Gastrocnemius medialis (tissue), 4 donors: Measurements from ENCODE around the gene HOXA3.

Experiments
- POLR2A ChIP-seq, 2 donors: fragments of 450-650 bp; IDR thresholded peaks; one replicate each; pipeline ENCODE4 v1.6.1; 2017; ENCODE audit warnings: antibody characterized with exemption in 2 of 2, mild to moderate bottlenecking in 2 of 2, moderate library complexity in 2 of 2
- TF ChIP-seq, protein P1 (sequence below), 5 experiments: fragments of 450-650 bp in 3 of 5; fragments of 200-600 bp in 2 of 5; sonication (generic) in 2 of 5; IDR thresholded peaks in 4 of 5; conservative IDR thresholded peaks in 1 of 5; 1 replicate in 4 of 5; 2 replicates in 1 of 5; pipeline ENCODE4 v1.5.1; 2016 to 2019; ENCODE audit warnings: antibody characterized with exemption in 5 of 5, mild to moderate bottlenecking in 3 of 5, moderate library complexity in 3 of 5

- TF ChIP-seq POLR2A (IDR thresholded peaks at IDR 0.05): no peak
- TF ChIP-seq, protein P1, sequence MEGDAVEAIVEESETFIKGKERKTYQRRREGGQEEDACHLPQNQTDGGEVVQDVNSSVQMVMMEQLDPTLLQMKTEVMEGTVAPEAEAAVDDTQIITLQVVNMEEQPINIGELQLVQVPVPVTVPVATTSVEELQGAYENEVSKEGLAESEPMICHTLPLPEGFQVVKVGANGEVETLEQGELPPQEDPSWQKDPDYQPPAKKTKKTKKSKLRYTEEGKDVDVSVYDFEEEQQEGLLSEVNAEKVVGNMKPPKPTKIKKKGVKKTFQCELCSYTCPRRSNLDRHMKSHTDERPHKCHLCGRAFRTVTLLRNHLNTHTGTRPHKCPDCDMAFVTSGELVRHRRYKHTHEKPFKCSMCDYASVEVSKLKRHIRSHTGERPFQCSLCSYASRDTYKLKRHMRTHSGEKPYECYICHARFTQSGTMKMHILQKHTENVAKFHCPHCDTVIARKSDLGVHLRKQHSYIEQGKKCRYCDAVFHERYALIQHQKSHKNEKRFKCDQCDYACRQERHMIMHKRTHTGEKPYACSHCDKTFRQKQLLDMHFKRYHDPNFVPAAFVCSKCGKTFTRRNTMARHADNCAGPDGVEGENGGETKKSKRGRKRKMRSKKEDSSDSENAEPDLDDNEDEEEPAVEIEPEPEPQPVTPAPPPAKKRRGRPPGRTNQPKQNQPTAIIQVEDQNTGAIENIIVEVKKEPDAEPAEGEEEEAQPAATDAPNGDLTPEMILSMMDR (IDR thresholded peaks at IDR 0.05 in 4 of 5, conservative IDR thresholded peaks at IDR 0.05 in 1 of 5): no peak
Observed at GRCh38 chr7:27194002-27194352, 41.6 kb upstream of the HOXA3 start.
